HG02610 (cell line): ENCODE results near the gene FEZ2.
"Not testable (repeated sequence)": the region's sequence is repeated elsewhere in the genome, so short reads cannot be mapped to it uniquely, and the experiment has no call there.

Experiments used
- ATAC-seq: cut with Tn5 transposase; IDR thresholded peaks from one replicate; pipeline ENCODE4 v1.9.1; 2021; ENCODE audit warnings: mild to moderate bottlenecking, moderate library complexity; ENCODE audit not compliant: unreplicated experiment

The FEZ2 gene, protein sequence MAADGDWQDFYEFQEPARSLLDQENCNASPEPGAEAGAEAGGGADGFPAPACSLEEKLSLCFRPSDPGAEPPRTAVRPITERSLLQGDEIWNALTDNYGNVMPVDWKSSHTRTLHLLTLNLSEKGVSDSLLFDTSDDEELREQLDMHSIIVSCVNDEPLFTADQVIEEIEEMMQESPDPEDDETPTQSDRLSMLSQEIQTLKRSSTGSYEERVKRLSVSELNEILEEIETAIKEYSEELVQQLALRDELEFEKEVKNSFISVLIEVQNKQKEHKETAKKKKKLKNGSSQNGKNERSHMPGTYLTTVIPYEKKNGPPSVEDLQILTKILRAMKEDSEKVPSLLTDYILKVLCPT

DNA sequence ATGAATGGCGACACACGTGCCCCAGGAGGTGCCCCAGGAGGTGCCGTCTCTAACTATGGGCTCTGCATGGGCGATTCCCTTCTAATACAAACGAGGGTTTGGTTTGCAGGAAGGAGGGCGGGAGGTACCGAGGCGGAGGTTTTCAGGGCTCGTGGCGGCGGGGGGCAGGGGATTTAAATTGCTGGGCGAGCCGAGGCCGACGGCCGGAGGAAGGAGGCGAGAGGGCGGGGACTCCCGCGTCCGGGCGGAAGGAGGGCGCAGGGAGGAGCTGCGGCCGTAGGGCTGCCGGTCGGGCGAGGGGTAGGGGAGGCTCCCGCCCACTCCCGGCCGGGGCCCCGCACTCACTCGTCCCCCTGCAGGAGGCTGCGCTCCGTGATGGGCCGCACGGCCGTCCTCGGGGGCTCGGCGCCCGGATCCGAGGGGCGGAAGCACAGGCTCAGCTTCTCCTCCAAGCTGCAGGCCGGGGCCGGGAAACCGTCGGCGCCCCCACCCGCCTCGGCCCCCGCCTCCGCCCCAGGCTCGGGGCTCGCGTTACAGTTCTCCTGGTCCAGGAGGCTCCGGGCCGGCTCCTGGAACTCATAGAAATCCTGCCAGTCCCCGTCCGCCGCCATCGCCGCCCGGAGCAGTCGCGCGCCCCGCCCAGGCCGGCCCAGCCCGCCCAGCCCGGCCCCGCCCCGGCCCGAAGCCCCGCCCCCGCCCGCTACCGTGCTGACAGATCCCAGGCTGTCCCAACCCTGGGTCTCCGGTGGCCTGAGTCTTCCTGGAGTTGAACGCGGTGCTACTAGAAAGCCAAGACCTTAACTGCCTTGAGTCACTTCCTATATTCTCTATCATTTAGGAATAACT is at the start of gene FEZ2:
FEZ2 (minus strand) TSS at position 637 of the 846 bp plus-strand sequence; CDS start at position 611, 26 bp downstream.
- ATAC-seq = peak; percentile 100

DNA sequence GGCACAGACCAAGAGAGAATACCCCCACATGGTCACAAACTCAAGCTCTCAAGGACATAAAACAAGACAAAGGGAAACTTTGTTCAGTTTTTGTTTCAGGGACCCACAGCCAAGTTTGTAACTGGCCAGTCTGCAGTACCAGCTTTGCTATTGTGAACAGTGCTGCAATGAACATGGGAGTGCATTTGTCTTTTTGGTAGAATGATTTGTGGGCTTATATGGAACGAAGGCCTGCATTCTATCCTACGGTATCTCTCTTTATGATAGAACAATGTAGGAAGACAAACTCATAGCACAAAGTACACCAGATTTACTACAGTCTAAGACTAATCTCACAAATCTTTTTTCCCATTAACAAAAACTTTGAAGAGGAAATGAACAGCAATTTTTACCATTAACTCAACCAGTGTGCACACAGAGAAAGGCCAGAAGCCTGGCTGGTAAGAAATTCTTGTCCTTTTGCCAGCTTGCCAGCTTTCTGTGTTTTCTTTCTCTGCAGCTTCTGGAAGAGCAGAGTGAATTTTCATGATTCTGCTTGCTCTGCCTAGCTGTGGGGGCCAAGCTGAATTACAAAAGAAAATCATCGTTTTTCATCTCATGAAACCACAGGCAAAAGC is 37.1 kb upstream of the FEZ2 start:
- ATAC-seq = no peak

DNA sequence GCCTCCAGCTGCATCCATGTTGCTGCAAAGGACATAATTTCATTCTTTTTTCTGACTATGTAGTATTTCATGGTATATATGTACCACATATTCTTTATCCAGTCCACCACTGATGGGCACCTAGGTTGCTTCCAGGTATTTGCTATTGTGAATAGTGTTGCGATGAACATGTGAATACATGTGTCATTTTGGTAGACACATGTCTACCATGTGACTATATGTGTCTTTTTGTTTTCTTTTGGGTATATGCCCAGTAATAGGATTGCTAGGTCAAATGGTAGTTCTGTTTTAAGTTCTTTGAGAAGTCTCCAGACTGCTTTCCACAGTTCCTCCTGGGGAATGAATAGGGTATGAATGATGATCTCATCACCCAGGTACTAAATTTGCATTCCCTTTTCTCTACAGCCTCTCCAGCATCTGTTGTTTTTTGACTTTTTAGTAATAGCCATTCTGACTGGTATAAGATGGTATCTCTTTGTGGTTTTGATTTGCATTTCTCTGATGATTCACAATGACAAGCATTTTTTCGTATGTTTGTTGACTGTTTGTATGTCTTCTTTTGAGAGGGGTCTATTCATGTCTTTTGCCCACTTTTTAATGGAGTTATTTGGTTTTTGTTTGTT is 35.6 kb upstream of the FEZ2 start:
- peak; percentile 60 for ATAC-seq

DNA sequence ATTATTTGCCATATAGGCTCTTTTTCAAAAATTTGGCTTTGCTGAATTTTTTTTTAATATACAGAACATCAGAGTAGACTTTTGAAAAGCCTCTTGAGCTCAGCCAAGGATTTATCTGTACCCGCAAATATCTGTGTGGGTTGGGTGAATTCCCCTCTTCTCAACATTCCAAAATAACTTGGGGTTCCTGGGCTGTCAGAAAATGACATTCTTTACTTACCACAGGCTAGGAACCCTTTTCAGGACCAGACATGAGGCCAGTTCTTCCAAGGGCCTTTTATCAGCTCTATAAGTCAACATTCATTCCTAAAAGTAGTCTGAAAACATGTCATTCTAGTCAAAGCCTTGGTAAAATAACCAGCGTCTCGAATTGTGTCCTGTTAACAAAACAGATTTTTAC is 28.8 kb upstream of the FEZ2 start:
- ATAC-seq = no peak

DNA sequence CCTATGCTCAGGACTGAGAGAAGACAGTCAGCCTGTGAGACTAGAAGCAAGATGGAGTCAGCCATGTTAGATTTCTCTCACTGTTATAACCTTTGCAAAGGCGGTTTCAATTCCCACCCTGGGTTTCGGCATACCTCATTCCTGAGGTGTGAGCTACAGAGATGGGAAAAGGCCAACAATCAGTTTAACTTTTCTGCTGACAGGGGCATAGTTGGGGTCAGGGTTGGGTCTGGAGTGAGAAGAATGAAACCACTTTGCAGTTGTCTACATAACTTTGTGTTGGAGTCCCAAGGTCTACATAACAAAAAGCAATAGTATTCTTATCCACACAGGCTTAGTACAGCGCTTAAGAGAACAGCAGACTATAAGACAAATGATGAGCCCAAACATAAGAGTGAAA is 28.1 kb upstream of the FEZ2 start:
- no peak for ATAC-seq

DNA sequence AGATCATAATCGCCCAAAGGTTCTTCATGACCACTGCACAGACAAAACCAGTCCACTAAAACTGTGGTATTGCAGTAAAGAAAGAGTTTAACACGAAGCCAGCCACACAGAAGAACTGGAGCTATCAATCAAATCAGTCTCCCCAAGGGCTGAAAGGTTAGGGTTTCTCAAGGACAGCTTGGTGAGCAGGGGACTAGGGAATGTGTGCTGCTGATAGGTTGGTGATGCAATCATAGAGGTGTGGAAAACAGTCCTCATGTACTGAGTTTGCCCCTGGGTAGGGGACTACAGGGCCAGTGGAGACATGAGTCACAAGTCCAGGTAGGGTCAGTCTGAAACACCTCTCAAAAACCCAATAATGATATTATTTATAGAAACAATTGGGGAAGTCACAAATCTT is 27.3 kb upstream of the FEZ2 start:
- no peak for ATAC-seq

DNA sequence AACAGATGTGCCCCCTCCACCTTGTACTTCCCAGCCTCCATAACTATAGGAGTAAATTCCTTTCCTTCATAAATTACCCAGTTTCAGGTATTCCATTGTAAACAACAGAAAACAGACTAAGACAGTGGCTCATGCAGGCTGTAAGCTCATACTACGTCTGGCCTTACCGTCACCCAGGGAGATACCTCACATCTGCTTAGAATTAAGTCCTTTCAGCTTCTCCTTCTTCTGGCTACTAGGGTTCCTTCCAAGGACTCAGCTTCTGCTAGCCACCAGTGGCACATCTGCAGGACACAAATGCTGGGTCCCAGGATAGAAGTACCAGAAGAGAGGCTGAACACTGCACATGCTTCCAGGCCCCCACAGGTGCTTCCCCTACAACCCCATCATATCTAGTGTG is 22.4 kb upstream of the FEZ2 start:
- ATAC-seq = no peak

DNA sequence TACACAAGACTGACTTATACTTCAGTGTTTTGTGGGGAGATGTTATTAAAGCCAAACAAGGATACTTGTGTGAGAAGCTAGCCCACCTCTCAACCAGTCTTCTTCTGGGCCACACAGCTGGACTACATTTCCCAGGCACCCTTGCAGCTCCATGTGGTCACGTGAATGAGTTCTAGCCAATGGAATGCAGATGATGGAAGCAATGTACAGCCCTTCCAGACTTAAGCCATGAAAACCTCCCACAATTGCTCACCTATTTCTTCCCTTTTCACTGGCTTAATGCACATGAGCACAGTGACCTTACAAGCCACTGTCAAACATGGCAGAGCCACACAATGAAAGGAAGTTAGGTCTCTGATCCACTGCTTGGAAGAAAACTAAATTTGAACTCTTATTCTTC is 20.4 kb upstream of the FEZ2 start:
- ATAC-seq = peak; percentile 99

DNA sequence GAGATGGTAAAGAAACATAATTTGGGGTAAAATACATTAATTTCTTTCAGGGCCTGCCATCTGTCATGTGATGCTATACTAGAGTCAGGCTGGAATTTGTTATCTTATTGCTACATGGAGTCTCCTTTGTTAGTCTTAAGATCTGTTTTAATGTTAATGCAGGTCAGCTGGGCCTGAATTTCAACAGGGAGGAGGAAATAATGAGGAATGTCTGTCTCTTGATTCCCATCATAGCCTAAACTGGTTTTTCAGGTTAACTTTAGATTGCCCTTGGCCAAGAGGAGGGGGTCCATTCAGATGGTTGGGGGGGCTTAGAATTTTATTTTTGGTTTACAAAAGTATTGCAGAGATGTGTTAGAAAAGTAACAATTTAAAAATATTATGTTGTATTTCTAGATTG is 19.0 kb upstream of the FEZ2 start:
- no peak for ATAC-seq

DNA sequence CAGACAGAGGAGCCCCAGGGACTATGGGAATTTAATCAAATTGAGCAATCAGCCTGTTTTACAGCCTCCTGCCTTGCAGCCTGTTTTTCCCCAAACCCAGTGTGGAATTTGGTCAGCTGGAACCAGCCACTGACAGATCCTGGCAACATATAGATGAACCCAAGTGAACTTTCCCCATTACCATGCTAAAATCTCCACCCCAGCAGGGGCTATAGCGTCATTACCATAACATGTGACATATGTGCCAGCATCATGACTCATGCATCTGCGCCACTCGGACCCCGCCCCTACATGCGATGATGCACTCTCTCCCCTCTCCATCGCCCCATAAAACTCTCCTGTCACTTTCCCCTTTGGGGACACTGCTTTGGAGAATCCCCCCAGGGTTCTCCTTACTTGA is 17.3 kb upstream of the FEZ2 start:
- ATAC-seq = no peak

DNA sequence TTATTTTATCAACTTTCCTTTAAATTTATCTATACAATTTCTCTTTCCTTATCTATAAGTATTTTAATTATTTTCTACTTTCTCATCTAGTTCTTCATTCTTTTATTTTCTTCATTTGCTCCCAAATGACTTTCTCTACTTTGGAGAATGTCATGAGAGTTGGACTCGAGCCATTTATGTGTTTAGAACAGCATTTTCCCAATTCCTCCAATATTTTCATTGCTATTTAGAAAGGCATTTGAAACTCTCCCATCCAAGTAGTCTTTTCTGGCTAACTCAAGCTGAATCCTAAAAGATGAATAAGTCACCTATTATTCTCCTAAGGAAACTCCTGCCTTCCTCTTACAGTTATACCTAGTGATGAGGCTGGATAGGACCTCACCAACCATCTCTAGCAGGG is 15.8 kb upstream of the FEZ2 start:
- no peak for ATAC-seq

DNA sequence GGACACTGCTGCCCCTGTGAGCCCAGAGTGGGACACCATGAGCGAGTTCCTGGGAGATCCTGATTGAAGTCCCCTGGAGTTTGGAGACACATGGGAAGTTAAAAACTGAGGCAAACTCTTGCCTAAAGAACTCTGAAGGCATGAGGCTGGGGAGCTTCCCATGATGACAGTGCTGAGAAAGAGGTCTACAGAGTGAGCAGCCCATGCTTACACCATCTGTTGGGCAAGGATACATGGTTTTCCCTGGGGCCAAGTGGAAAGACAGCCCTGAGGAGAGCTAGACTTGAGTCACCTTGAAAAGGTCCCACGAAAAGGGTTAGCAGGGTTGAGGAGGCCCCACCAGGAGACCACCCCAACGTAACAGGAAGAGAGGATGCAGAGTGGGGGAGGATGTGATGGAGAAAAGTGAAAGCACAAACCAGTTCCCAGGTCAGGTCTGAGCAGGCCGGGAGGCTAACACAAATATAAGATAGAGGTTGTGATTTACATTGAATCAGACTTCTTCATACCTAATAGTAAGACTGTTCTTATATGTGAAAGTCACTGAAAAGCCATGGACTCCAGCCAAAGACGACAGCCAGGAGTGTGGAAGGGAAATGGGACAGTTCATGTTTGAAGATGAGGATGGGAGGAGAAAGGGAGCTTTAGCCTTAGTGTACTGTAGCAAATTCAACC is 13.5 kb upstream of the FEZ2 start:
- ATAC-seq = no peak

DNA sequence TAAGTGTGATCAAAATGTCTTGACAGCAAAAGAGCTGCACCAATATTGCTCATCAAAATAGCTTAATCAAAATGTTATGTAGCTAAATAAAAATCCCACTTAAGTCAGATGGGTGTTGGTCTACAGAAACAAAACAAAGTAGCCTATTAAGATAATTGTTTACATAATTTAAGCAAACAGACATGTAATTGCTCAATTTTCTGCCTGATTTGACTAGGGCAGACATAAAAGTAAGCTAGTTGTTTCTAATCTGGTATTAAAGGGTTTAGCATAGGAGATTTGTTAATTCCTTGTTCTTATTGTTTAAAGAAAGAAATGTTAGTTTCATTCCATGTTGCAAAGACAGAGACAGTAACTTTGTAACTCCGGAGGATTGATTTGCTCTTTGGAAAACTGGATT is 11.5 kb upstream of the FEZ2 start:
- ATAC-seq = no peak

DNA sequence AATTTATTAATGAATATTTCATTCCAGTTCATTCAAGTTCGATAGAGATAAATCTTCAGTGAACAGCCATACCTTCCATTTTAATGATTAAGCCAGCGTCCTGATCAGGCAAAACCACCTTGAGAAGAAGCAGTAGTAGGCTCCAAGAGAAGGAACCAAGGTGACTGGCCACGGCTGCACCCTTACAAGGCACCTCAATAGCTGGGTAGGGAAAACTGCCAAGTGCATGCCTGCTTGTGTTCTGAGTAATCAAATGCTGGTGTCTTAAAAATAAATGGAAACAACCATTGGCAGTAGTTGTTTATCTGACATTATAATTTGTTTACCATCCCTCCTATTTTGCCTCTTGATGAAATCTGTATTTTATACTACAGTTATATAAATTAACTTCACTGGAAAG is 10.0 kb upstream of the FEZ2 start:
- no peak for ATAC-seq

DNA sequence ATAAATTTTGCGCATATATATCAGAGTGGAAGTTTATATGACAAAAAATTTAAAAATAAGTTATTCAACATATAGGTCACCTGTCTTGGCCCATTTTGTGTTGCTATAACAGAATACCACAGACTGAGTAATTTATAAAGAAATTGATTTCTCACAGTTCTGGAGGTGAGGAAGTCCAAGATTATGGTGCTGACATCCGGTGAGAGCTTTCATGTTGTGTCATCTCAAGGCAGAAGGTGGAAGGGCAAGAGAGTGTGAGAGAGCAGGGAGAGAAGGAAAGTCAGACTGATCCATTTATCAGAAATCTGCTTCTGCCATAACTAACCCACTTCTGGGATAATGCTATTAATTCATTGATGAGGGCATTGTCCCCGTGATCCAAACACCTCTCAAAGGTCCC is 9.0 kb upstream of the FEZ2 start:
- no peak for ATAC-seq

DNA sequence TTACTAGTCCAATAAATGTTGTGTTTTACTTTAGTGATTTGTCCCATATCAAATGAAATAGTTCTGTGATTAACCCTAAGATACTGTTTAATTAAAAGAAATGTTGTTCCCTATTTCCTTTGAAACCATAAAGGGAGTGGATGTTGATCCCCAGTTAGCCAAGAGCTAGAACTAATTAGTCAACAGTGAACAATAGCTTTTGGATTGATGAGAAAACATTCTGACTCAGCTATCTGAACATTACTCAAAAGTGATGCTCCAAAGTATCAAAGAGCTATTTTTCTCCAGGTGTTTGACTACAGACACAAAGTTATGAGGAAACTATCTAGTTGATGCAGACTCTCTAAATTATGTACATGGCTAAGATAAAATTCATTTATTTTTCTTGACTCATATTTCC is 7.3 kb upstream of the FEZ2 start:
- no peak for ATAC-seq

DNA sequence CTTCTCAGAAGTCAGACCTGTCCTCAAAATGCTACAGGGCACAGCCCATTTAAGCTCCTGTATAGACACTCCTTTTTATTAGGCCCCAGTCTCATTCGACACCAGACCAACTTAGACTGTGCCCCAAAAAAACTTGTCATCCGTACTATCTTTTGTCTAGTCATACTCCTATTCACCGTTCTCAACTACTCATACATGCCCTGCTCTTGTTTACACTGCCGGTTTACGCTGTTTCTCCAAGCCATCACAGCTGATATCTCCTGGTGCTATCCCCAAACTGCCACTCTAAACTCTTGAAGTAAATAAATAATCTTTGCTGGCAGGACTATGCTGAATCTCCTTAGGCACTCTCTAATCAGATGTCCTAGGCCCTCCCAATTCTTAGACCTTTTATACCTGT is 5.7 kb upstream of the FEZ2 start:
- not testable (repeated sequence) for ATAC-seq

DNA sequence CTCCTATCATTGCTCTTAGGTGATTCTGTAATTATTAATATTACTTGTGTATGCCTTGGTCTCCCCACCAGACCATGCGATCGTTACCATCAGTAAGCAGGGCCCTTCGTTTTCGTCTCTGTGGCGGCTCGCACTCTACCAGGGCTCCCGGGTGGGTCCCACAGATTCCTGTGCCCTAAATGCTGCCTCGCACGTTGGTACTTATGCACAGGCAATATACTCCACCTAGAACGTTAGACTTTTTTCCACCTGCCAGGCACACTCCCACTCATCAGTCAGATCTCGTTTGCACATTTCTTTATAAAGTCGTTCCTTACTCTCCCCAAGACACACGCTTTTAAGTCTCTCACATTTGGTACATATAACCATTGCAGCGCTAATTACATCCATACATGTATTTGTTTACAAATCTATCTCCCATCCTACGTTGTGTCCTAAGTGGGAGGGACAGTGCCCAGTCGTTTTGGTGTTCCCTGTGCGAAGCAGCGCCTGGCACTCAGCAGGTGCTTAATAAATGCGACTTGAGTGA is 901 bp downstream of the FEZ2 start:
- ATAC-seq = no peak

DNA sequence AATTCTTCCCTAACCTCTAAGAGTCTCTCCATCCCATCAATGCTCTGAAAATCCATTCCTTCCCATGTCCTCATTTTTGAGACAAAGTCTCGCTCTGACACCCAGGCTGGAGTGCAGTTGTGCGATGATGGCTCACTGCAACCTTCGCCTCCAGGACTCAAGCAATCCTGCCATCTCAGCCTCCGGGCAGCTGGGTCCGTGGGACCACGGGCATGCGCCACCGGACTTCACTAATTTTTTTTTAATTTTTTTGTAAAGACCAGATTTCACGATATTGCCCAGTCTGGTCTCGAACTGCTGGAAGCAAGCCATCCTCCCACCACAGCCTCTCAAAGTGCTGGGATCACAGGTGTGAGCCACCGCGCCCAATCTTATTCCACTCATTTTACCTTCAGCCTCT is 1.6 kb downstream of the FEZ2 start:
- no peak for ATAC-seq

DNA sequence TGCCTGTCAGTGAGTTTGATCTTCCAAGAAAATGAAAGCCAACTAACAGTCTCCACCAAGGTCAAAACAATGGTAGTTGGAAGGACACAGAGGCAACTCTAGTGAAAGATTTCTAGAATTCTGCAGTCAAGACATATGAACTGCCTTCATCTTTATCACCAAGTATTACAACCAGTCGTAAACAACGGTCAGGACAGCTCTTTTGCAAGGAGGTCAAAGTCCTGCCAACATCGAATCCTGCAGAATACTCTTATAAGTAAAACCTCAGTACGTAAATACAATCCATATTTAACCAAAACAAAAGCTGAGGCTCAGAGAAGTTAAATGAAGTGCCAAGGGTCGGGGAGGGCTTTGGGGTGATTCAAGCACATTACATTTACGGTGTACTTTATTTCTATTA is 3.1 kb downstream of the FEZ2 start:
- ATAC-seq = no peak

DNA sequence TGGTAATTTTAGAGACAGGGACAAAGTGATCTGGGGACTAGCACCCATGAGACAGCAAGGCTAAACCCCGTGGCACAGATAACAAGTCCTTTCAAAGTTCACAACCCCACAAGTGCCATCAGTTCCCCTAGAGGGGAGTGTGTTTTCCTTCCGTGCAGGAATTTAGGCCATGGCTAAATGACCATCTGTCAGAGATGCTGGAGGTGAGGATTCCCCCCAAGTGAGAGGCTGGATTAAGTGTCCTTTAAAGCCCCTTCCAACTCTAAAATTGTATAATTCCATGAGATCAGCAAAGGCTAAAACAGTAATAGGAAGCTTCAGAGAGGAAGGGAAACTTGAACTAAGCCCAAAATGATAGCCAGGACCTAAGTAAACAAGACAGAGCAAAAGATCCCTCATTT is 8.7 kb downstream of the FEZ2 start:
- ATAC-seq = no peak
